Measurements from ENCODE around the gene SLC9A9. TPM values are rescaled to one million over a fixed set of nuclear protein-coding genes. Genes with fewer than 3 reads are reported as not detected.
"Not testable (repeated sequence)": the region's sequence is repeated elsewhere in the genome, so short reads cannot be mapped to it uniquely, and the experiment has no call there.

The SLC9A9 gene
- total RNA-seq, 1 experiment from 2014 or later: 2.2 TPM

DNA sequence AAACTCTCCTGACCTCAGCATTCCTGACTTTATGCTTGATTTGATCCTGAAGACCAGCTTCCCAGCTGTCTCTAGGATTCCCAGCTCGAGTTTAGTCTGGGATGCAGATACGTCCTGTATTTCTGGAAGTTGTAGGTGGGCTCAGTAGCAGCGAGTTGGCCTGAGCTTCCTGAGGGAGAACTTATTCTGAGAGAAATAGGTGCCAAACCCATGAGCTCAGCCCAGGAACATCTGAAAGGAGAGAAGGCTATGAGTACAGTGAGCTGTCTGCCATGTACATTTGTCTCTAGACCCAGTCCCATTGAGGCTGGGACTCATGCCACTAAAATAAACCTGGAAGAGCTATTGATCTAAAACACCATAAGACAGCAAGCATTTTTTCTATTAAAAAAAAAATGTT lies 36.6 kb upstream of the SLC9A9 start:
- POLR2A ChIA-PET: interaction anchor here (0.5 to 4.0 kb wide), 7 partner anchors 9 to 1841 kb away, joined by 3 to 23 read pairs (median 3); partner anchors contain the start of genes DIPK2A and SLC9A9
- no TSS peak for BruUV-seq (replicated peaks)
- CTCF ChIA-PET: interaction anchor here (0.5 to 4.8 kb wide), 48 partner anchors 9 to 1666 kb away, joined by 3 to 63 read pairs (median 4); partner anchors contain the start of genes DIPK2A and SLC9A9
- DNase-seq (ENCODE audit: unreplicated experiment): no peak
- no peaks in the 10 kb centered on the region for H3K36me3 Mint-ChIP-seq (ENCODE audit: insufficient read depth, unreplicated experiment)
- TF ChIP-seq, protein P1, sequence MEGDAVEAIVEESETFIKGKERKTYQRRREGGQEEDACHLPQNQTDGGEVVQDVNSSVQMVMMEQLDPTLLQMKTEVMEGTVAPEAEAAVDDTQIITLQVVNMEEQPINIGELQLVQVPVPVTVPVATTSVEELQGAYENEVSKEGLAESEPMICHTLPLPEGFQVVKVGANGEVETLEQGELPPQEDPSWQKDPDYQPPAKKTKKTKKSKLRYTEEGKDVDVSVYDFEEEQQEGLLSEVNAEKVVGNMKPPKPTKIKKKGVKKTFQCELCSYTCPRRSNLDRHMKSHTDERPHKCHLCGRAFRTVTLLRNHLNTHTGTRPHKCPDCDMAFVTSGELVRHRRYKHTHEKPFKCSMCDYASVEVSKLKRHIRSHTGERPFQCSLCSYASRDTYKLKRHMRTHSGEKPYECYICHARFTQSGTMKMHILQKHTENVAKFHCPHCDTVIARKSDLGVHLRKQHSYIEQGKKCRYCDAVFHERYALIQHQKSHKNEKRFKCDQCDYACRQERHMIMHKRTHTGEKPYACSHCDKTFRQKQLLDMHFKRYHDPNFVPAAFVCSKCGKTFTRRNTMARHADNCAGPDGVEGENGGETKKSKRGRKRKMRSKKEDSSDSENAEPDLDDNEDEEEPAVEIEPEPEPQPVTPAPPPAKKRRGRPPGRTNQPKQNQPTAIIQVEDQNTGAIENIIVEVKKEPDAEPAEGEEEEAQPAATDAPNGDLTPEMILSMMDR (IDR thresholded peaks at IDR 0.05; ENCODE audit: unreplicated experiment): no peak
- H3K4me1 Mint-ChIP-seq (ENCODE audit: insufficient read depth, unreplicated experiment): peaks cover 11% of the 10 kb centered on the region
- H3K27ac Mint-ChIP-seq (ENCODE audit: low read depth, unreplicated experiment): no peak overlapping the region
- H3K9me3 Mint-ChIP-seq (ENCODE audit: unreplicated experiment): no peaks in the 10 kb centered on the region
- no peak overlapping the region for H3K4me3 Mint-ChIP-seq (ENCODE audit: unreplicated experiment)
- intact Hi-C loops (cut with micrococcal nuclease): loop anchor here (1.0 kb wide), 2 partner anchors 66 to 110 kb away; no protein-coding TSS in a partner anchor
- no peaks in the 10 kb centered on the region for H3K27me3 Mint-ChIP-seq (ENCODE audit: insufficient read depth, unreplicated experiment)

DNA sequence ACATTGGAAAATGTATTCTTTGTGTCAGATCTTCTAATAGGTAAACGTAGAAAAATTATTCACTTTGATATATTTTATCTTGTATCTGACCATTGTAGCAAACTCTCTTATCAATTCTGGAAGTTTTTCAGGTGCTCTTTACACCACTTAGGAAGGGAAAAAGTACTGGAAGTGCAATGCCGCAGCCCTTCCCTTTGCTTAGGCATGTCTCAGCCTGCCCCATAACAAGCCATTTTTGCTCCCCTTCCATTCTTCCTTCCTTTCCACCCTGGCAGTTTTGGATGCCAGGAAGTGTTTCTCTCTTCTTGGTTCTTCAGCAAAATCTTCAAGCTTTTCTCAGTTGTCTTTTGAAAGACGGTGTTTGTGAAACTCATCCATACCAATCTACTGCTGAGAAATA lies 34.9 kb upstream of the SLC9A9 start:
- H3K27ac Mint-ChIP-seq (ENCODE audit: low read depth, unreplicated experiment): peak overlapping the region; percentile 47
- ChIA-PET CTCF (interaction anchor here (0.7 to 4.8 kb wide), 11 partner anchors 11 to 843 kb away, joined by 3 to 63 read pairs (median 7); partner anchors contain the start of gene DIPK2A), POLR2A (interaction anchor here (0.6 to 4.0 kb wide), 7 partner anchors 11 to 1882 kb away, joined by 3 to 23 read pairs (median 10); partner anchors contain the start of genes DIPK2A and SLC9A9)
- H3K4me3 Mint-ChIP-seq (ENCODE audit: unreplicated experiment): no peak overlapping the region
- TF ChIP-seq, protein P1 (IDR thresholded peaks at IDR 0.05; ENCODE audit: unreplicated experiment): no peak
- DNase-seq (ENCODE audit: unreplicated experiment): no peak
- H3K27me3 Mint-ChIP-seq (ENCODE audit: insufficient read depth, unreplicated experiment): no peaks in the 10 kb centered on the region
- no peaks in the 10 kb centered on the region for H3K9me3 Mint-ChIP-seq (ENCODE audit: unreplicated experiment)
- intact Hi-C loops (cut with micrococcal nuclease): no loop called here
- no peaks in the 10 kb centered on the region for H3K36me3 Mint-ChIP-seq (ENCODE audit: insufficient read depth, unreplicated experiment)
- no TSS peak for BruUV-seq (replicated peaks)
- peaks cover 11% of the 10 kb centered on the region for H3K4me1 Mint-ChIP-seq (ENCODE audit: insufficient read depth, unreplicated experiment)

DNA sequence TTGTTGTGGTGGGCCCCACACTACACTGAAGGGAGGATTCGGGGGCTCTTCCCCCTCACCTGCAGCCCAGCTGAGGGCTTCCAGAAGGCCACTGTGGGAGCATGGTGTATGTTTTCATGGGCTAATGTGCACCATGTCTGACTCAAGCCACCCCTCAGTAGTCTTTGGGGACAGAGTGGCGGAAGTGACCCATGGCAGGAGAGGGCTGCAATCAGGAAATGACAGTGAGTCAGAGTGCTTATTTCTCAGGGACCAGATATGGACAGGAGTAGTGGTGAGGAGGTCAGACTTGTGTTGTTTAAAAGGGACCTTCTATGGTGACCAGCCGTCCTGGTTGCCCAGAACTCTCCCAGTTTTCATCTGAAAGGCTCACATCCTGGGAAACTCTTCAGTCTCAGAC lies 32.8 kb upstream of the SLC9A9 start:
- no TSS peak for BruUV-seq (replicated peaks)
- peaks cover 4% of the 10 kb centered on the region for H3K36me3 Mint-ChIP-seq (ENCODE audit: insufficient read depth, unreplicated experiment)
- no peak overlapping the region for H3K4me3 Mint-ChIP-seq (ENCODE audit: unreplicated experiment)
- ChIA-PET CTCF (no interaction called here), POLR2A (no interaction called here)
- intact Hi-C loops (cut with micrococcal nuclease): no loop called here
- H3K27ac Mint-ChIP-seq (ENCODE audit: low read depth, unreplicated experiment): no peak overlapping the region
- no peaks in the 10 kb centered on the region for H3K27me3 Mint-ChIP-seq (ENCODE audit: insufficient read depth, unreplicated experiment)
- TF ChIP-seq, protein P1 (IDR thresholded peaks at IDR 0.05; ENCODE audit: unreplicated experiment): no peak
- peaks cover 11% of the 10 kb centered on the region for H3K4me1 Mint-ChIP-seq (ENCODE audit: insufficient read depth, unreplicated experiment)
- no peak for DNase-seq (ENCODE audit: unreplicated experiment)
- H3K9me3 Mint-ChIP-seq (ENCODE audit: unreplicated experiment): no peaks in the 10 kb centered on the region

DNA sequence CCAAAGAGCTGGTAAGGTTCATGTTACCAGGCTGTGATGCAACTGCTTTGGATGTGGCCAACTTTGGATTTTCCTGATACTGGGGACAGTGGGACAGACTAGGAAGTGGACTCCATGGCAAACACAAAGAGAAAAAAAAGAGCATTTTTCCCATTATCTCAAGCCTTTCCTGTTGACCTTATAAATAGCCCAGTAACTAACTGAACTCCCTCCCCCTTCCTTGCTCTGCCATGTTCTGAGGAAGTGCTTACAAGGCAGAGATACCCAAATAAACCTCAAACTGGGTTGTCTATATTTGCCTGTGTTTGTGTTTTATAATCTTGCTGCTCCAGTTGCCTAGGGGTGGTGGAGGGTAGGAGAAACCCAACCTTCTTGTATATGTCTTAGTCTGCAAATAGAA lies 27.3 kb upstream of the SLC9A9 start:
- intact Hi-C loops (cut with micrococcal nuclease): no loop called here
- no peak overlapping the region for H3K4me3 Mint-ChIP-seq (ENCODE audit: unreplicated experiment)
- no peak for DNase-seq (ENCODE audit: unreplicated experiment)
- H3K27ac Mint-ChIP-seq (ENCODE audit: low read depth, unreplicated experiment): no peak overlapping the region
- H3K36me3 Mint-ChIP-seq (ENCODE audit: insufficient read depth, unreplicated experiment): peaks cover 4% of the 10 kb centered on the region
- no peaks in the 10 kb centered on the region for H3K27me3 Mint-ChIP-seq (ENCODE audit: insufficient read depth, unreplicated experiment)
- CTCF ChIA-PET: interaction anchor here (3.0 kb wide), 1 partner anchor 9 kb away, joined by 18 read pairs; no protein-coding TSS in a partner anchor
- POLR2A ChIA-PET: no interaction called here
- H3K4me1 Mint-ChIP-seq (ENCODE audit: insufficient read depth, unreplicated experiment): no peaks in the 10 kb centered on the region
- BruUV-seq (replicated peaks): no TSS peak
- TF ChIP-seq, protein P1 (IDR thresholded peaks at IDR 0.05; ENCODE audit: unreplicated experiment): no peak
- no peaks in the 10 kb centered on the region for H3K9me3 Mint-ChIP-seq (ENCODE audit: unreplicated experiment)

DNA sequence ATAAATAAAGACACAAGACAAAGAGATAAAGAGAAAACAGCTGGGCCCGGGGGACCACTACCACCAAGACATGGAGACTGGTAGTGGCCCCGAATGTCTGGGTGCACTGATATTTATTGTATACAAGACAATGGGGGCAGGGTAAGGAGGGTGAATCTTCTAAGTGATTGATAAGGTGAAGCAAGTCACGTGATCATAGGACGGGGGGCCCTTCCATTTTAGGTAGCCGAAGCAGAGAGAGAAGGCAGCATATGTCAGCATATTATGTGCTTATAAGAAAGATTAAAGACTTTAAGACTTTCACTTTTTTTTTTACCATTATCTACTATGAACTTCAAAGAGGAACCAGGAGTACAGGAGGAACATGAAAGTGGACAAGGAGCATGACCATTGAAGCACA lies 25.3 kb upstream of the SLC9A9 start:
- H3K4me3 Mint-ChIP-seq (ENCODE audit: unreplicated experiment); CTCF ChIA-PET; H3K4me1 Mint-ChIP-seq (ENCODE audit: insufficient read depth, unreplicated experiment); BruUV-seq (replicated peaks); intact Hi-C loops (cut with micrococcal nuclease); H3K27ac Mint-ChIP-seq (ENCODE audit: low read depth, unreplicated experiment); H3K36me3 Mint-ChIP-seq (ENCODE audit: insufficient read depth, unreplicated experiment); POLR2A ChIA-PET; H3K27me3 Mint-ChIP-seq (ENCODE audit: insufficient read depth, unreplicated experiment); DNase-seq (ENCODE audit: unreplicated experiment); H3K9me3 Mint-ChIP-seq (ENCODE audit: unreplicated experiment): not testable (repeated sequence)

Measured in MCF 10A (cell line).